HK-2 (cell line): ENCODE data around the gene TEKT2.

ENCODE experiments used
- DNase-seq: peaks from one replicate; pipeline ENCODE4 v3.0.0-alpha.2; 2018; ENCODE audit not compliant: unreplicated experiment

TEKT2 gene

GRCh38 chr1:36106269-36106668 lies 22.4 kb downstream of the TEKT2 start:
- DNase-seq = no peak

DNA sequence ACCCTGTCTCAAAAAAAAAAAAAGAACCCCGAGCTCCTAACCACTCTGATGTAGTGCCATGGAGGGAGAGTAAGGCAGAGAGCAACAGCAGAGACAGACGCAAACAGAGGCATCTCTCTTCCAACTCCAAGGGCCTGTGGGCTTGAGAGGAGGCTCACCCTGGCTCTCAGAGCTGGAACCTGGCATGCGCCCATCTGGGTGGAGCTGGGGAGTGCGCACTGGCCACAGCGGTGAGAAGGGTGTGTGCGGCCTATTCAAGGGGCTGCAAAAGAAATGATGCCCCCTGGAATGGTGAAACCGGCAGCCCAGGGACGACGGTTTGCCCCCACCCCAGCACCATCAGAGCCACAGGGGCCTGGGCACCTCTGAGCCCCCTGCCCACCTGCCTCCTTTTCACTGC lies 23.5 kb downstream of the TEKT2 start:
- no peak for DNase-seq

DNA sequence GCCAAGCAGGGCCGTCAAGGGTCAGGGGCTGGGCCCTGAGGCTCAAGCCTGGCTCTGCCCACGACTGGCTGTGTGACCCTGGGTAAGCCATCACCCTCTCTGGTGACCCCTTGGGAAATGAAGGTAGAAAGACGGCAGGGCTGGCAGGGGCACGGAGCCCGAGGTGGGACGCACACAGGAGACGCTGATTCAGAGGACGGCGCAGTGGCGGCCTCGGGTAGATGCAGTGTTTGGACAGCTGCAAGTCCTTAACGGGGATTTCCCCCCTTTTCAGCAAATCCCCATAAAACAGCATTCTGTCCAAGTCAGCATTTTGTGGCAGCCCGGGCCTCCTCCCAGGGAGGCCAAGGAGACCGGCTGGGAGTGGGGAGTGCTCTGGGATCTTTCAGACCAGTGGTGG lies 24.4 kb downstream of the TEKT2 start:
- DNase-seq = peak; percentile 29

- DNase-seq = peak; percentile 79
Observed at GRCh38 chr1:36109041-36109679, 25.3 kb downstream of the TEKT2 start.

DNA sequence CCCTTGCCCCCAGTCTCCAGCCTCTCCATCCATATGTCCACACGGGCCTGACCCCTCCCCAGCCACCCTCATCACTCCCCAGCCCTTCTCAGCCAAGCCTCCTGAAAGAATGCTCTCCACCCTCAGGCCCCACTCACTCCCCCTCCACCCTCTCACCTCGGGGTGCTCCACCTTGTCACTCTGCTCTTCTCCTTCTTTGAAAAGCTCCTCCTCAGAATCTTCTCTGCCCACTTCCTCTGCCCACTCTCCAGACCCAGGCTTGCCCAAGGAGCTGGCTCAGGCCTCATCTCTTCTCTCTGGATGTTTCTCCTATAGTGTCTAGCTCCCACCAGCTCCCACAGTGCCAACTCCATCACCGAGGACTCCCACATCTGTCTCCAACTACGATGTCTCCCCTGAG lies 27.3 kb downstream of the TEKT2 start:
- no peak for DNase-seq

GRCh38 chr1:36112823-36113222 lies 28.9 kb downstream of the TEKT2 start:
- DNase-seq = no peak

GRCh38 chr1:36114371-36114770 lies 30.5 kb downstream of the TEKT2 start:
- DNase-seq = no peak

DNA sequence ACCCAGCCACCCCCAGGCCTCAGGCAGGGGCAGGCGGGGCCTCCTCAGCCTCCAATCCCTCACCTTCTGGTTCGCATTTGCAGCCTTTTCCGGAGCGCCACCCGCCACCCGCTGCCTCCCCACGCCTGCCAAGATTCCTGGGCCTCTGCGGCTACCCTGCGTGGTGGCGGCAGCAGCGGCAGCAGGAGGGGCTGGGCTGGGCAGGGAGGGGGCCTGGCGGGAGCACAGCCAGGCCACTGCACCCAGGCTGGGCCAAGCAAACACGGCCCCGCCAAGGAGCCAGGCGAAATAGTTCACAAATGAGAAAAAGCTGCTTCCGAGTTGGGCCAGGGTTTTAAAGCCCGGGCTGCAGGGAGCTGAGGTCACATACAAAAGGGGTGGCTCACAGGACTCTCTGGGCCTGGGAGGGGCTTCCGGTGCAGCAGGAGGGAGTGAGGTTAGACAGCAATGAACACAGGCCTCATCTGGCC lies 31.3 kb downstream of the TEKT2 start:
- no peak for DNase-seq

GRCh38 chr1:36115931-36116330 lies 32.0 kb downstream of the TEKT2 start:
- DNase-seq = no peak

GRCh38 chr1:36116901-36117300 lies 33.0 kb downstream of the TEKT2 start:
- no peak for DNase-seq

- no peak for DNase-seq
Observed at GRCh38 chr1:36118447-36119204, 34.7 kb downstream of the TEKT2 start.

GRCh38 chr1:36119456-36119855 lies 35.6 kb downstream of the TEKT2 start:
- no peak for DNase-seq

DNA sequence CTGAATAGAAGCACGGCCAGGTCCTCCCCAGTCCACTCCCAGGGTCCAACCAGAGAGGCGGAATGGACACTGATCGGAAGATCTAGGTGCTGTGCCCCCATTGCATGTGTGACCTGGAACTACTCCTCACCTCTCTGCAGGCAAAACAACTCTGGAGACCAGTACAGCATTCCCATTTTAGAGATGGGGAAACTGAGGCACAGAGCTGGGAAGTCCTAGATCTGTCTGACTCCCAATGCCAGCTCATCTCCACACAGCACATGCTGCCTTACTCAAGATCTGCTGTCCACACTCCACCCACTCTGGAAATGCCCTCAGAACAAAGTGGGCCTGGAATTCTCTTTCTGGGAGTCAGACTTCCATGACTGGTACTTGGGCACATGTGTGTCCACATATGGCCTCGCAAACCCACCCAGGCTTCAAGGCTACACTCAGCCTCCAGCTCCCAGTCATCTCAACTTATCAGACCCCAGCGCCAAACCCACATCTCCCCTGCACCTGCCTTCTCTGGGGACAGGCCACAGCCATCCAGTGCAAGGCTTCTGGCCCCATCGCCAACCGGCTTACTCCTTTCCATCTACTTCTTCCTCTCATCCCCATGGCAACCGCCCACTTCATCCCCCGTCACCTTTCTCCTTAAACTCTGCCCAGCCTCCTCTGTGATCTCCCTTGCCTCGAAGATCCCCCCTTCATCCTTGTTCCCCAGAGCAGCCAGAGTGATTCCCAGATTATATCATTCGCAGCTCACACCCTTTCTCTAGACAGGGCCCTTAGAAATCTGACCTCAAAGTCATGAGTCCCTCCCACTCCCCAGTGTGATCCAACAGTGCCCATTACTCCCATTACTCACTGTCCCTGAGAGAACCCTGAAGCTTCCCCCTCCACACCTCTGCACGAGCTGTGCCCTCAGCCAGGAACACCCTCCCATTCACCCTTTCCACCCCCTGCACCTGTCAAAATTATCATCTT lies 38.5 kb downstream of the TEKT2 start:
- DNase-seq = no peak

DNA sequence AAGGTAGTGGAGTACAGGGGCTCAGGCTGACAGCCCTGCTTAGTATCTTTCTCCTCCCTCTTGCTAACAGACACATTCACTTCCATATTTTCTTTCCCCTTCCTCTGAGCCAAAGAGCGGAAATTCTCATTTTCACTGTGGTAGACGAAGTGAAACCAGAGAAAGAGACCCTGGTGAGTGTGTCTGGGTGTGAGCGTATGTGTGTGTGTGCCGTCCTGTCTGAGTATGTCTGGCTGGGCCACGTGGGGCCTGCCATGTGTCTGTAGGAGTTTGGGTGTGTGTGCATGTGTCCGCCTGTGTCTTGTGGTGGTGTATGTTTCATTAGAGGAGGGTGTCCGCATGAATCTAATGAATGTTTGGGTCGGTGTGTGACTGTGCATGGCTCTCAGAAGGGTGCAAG lies 39.5 kb downstream of the TEKT2 start:
- no peak for DNase-seq

DNA sequence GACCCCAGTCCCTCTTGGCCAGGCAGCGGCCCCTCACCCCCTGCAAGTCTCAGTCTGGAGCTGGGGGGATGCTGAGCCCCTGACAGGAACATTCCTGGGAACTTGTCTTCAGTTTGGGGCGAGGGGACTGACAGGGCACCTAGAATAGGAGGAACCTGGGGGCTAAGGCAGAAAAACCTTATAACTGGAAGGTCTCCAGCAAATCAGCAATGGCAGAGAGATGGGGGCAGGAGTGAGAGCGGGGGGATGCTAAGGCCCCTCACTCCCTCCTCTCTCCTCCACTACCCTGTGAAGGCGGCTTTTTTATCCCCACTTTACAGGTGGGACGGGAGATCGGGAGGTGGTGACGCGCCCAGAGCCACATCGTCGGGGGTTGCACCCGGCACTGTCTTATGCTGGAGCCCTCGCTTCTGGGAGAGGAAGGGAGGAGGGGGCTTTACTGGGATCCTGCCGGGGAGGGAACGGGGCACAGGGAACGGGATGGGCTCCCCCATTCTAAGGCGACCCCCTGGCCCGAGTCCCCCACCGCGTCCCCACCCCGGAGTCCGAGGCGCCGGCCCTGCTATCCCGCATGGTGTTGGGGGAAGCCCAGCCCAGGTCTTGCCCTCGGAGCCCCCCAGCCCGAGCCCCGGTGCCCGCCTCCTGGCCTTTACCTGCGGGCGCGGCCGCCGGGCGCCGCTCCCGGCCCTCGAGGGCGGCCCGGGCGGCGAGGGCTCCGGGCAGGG lies 40.7 kb downstream of the TEKT2 start:
- no peak for DNase-seq

GRCh38 chr1:36125129-36125991 lies 41.5 kb downstream of the TEKT2 start, which contains the start of gene COL8A2:
Gene COL8A2, minus strand, starts transcription at chr1:36125222. Its CDS starts 24,980 bp downstream, at chr1:36100242.
- DNase-seq = peak; percentile 16

GRCh38 chr1:36126005-36126716 lies 42.3 kb downstream of the TEKT2 start:
- DNase-seq = peak; percentile 19

GRCh38 chr1:36126797-36127500 lies 43.1 kb downstream of the TEKT2 start:
- DNase-seq = no peak
